Thoracic aorta (tissue), 2 donors: ENCODE results near the gene MTMR3. TPM values are rescaled to one million over a fixed set of nuclear protein-coding genes. Genes with fewer than 3 reads are reported as not detected.

Source experiments
- ATAC-seq: fragments of 150-250 bp; one replicate; pipeline ENCODE4 v1.8.0; 2017; ENCODE audit warnings: low read depth; ENCODE audit not compliant: insufficient number of reproducible peaks, low FRiP score
- DNase-seq: peaks from one replicate; pipeline ENCODE4 v3.0.0-alpha.2; 2020; ENCODE audit warnings: low spot score
- H3K27ac ChIP-seq, 2 donors: fragments of 200-600 bp; sonication (generic); 1 replicate in 1 of 2; 2 replicates in 1 of 2; pipeline ENCODE4 v1.5.1; 2016; ENCODE audit warnings: mild to moderate bottlenecking in 2 of 2, moderate library complexity in 2 of 2
- H3K27me3 ChIP-seq: fragments of 200-600 bp; sonication (generic); replicated peaks from 2 replicates; pipeline ENCODE4 v1.6.0; 2016; ENCODE audit warnings: mild to moderate bottlenecking; ENCODE audit not compliant: insufficient read depth
- H3K36me3 ChIP-seq: fragments of 200-600 bp; sonication (generic); one replicate; pipeline ENCODE4 v1.5.1; 2016
- H3K4me1 ChIP-seq, 2 donors: fragments of 200-600 bp; sonication (generic); 1 replicate in 1 of 2; 2 replicates in 1 of 2; pipeline versions ENCODE4 v1.5.1 to v1.6.0; 2016; ENCODE audit warnings: low read depth in 2 of 2, mild to moderate bottlenecking in 1 of 2; ENCODE audit not compliant: control insufficient read depth in 1 of 2
- H3K4me3 ChIP-seq: fragments of 200-600 bp; sonication (generic); 2 replicates; pipeline ENCODE4 v1.5.1; 2016; ENCODE audit warnings: mild to moderate bottlenecking
- H3K9me3 ChIP-seq: fragments of 200-600 bp; sonication (generic); 2 replicates; pipeline ENCODE4 v1.5.1; 2016
- CTCF ChIP-seq: fragments of 200-600 bp; sonication (generic); IDR thresholded peaks from one replicate; pipeline ENCODE4 v1.5.1; 2019; ENCODE audit warnings: antibody characterized with exemption
- total RNA-seq, 2 donors: library from RNA; depleted of rRNA; stranded (reverse); fragments of >200 nt; gene quantifications; one replicate each; pipeline versions ENCODE4 v1.1.0 to v1.2.3, GENCODE V29; 2016

Gene MTMR3
- total RNA-seq, 2 donors from 2014 or later: 33.3 to 61.9 TPM

DNA sequence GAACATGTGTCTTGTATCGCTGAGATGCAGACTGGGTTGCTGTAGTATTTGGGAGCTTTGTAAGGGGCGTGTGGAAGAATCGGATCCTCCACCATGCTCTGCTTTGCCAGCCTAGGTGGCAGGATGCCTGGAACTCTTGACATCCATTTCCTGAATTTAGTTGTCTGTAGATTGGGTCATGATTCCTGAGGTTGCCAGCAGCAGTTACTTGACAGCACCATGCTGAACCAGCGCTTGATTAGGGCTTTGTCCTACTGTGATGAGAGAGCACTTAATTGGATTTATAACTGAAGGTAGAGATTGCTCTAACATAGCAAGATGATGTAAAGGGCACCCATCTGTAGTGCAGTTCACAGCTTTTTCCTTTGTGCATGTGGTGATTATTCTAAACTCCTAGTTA is 121.7 kb downstream of the MTMR3 start:
- ATAC-seq: no peak
- H3K36me3 ChIP-seq: peaks cover 29% of the 10 kb centered on the region
- DNase-seq: no peak
- no peak for TF ChIP-seq CTCF
- no peaks in the 10 kb centered on the region for H3K9me3 ChIP-seq
- H3K4me3 ChIP-seq: no peak overlapping the region
- no peaks in the 10 kb centered on the region for H3K27me3 ChIP-seq
- H3K4me1 ChIP-seq: peaks cover 3 to 10% of the 10 kb centered on the region in 2 donors
- H3K27ac ChIP-seq: no peak overlapping the region

- Histone ChIP-seq H3K27ac (no peak overlapping the region), H3K9me3 (no peaks in the 10 kb centered on the region), H3K4me1 (peaks cover 3 to 10% of the 10 kb centered on the region in 2 donors), H3K4me3 (no peak overlapping the region), H3K36me3 (peaks cover 36% of the 10 kb centered on the region), H3K27me3 (no peaks in the 10 kb centered on the region)
- ATAC-seq: no peak
- DNase-seq: peak; percentile 36
- TF ChIP-seq CTCF: peak; percentile 92
These were observed 122.4 kb downstream of the MTMR3 start for GRCh38 chr22:30005213-30005857.

DNA sequence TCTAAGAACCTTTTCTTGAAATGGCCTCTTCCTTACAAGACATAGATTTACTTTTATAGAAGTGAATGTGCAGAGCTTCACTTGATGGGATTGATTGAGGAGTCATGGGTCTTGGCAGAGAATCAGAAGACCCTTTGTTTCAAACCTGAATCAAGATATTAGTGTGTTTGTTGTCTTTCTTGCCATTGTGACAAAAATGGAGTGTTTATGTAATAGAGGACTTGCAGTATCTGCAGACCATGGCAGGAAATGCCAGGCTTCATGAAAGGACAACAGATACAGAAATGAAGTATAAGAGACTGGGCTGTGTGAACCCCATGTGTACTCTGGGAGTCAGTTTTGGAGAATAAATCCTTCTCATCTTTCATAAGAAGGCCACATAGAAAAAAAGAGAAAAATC is 124.4 kb downstream of the MTMR3 start:
- no peak overlapping the region for H3K27ac ChIP-seq
- peaks cover 42% of the 10 kb centered on the region for H3K36me3 ChIP-seq
- no peak for TF ChIP-seq CTCF
- no peaks in the 10 kb centered on the region for H3K27me3 ChIP-seq
- H3K4me3 ChIP-seq: no peak overlapping the region
- no peaks in the 10 kb centered on the region for H3K9me3 ChIP-seq
- peaks cover 3 to 10% of the 10 kb centered on the region in 2 donors for H3K4me1 ChIP-seq
- DNase-seq (no peak), ATAC-seq (no peak)

DNA sequence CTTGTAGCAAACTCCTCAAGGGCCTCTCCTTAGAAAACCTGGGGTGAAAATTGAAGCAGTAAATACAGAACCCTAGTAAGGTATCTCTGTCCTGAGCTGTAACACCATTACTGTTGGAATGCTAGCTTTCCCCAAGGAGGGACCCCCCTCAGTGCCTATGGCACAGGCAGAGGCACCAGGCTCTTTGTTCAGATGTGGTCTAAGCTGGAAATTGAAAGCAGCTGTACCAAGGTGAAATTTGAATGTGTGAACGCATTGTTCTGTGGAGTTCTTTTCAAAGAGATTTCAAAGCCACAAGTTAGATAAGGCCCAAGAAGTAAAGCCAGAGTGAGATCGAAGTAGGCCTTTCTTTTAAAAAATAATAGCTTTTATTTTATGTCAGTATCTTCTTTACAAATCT is 125.4 kb downstream of the MTMR3 start:
- H3K27me3 ChIP-seq: no peaks in the 10 kb centered on the region
- peaks cover 42% of the 10 kb centered on the region for H3K36me3 ChIP-seq
- no peak for DNase-seq
- H3K4me1 ChIP-seq: peaks cover 3 to 10% of the 10 kb centered on the region in 2 donors
- no peaks in the 10 kb centered on the region for H3K9me3 ChIP-seq
- H3K27ac ChIP-seq: no peak overlapping the region
- no peak for TF ChIP-seq CTCF
- H3K4me3 ChIP-seq: no peak overlapping the region
- ATAC-seq: no peak

GRCh38 chr22:30009478-30009877 is 126.5 kb downstream of the MTMR3 start:
- H3K27ac ChIP-seq: no peak overlapping the region
- no peaks in the 10 kb centered on the region for H3K27me3 ChIP-seq
- ATAC-seq (no peak), DNase-seq (no peak)
- H3K4me1 ChIP-seq: peaks cover 3 to 5% of the 10 kb centered on the region in 2 donors
- no peak overlapping the region for H3K4me3 ChIP-seq
- no peaks in the 10 kb centered on the region for H3K9me3 ChIP-seq
- no peak for TF ChIP-seq CTCF
- peaks cover 53% of the 10 kb centered on the region for H3K36me3 ChIP-seq
